GM18858 (cell line): ENCODE data around the gene PRKCH.

ENCODE experiments used
- ATAC-seq: cut with Tn5 transposase; IDR thresholded peaks from one replicate; pipeline ENCODE4 v1.9.1; 2021; ENCODE audit not compliant: unreplicated experiment

The PRKCH gene

DNA sequence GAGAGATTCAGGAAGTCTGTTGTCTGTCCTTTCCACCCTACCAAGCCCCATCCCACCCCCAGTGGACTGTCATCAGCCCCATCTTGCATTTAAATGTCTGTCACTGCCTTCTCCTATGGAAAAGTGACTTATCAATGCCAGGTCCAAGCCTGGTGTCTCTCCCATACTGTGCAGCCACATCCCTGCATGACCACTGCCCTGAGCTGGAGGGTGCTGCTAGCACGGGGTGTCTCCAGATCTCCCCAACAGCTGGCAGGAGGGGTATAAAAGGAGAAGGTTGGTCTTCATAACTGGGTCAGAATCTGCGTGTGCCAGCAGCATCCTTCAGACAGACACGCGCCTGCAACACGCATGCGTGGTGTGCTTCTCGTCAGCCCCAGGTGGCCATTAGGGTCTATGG, 219.6 kb downstream of the PRKCH start:
- ATAC-seq, result no peak

DNA sequence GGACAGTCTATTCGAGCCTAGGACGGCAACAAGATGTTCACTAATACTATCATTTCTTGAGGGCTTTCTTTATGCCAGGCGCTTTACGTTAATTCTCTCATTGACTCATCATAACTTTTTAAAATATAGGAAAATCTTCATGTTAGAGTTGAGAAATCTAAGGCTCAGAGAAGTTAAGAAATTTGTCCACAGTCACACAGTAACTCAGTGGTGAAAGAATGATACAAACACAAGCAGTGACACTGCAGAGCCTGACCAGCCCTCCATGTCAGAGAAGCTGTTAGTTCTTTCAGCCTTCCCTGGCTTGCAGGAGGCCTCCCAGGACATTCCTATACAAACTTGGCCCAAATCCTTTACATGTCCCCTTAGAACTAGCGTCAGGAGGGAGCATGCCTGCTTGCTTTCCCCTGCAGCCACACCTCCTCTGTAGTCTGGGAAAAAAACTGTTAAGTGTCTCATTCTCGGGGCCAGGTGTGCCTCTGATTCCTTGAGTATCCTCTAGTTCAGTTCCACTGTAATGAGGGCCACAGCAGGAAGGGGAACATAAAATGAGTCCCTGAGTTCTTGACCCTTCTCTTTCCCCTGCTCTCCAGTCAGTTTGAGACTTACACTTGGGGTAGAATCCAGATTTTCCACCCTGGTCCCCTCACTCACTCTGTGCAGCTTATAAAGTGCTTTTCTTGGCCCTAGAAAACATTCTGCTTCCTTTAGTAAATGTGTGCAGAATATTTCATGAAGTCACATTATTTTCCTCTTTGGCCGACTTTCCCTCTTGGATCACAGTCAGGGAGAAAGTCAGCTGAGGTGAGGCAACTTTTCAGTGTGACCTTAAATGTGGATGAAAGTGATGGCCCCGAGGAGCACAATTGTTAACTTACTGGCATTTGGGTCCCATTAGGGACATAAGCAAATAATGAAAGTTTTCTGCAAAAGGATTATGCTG, 221.7 kb downstream of the PRKCH start:
- ATAC-seq, result no peak

DNA sequence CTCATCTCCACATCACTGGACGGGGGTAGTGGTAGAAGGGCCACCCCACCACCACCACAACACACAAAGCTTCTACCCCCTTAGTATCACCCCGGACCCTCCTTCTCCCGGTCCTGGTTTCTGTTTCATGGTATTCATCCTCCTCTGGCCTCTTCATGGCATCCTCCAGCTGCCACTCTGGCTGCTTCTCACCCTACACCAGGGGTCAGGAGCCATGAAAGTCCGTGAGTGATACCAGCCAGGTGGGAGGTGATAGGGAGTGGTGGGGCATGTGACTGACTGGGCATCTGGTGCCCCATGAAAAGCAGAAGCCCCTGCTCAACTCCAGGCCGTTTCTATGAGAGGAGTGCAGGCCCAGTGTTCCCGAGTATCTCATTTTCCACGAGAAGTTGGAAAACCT, 222.6 kb downstream of the PRKCH start:
- ATAC-seq, result no peak

DNA sequence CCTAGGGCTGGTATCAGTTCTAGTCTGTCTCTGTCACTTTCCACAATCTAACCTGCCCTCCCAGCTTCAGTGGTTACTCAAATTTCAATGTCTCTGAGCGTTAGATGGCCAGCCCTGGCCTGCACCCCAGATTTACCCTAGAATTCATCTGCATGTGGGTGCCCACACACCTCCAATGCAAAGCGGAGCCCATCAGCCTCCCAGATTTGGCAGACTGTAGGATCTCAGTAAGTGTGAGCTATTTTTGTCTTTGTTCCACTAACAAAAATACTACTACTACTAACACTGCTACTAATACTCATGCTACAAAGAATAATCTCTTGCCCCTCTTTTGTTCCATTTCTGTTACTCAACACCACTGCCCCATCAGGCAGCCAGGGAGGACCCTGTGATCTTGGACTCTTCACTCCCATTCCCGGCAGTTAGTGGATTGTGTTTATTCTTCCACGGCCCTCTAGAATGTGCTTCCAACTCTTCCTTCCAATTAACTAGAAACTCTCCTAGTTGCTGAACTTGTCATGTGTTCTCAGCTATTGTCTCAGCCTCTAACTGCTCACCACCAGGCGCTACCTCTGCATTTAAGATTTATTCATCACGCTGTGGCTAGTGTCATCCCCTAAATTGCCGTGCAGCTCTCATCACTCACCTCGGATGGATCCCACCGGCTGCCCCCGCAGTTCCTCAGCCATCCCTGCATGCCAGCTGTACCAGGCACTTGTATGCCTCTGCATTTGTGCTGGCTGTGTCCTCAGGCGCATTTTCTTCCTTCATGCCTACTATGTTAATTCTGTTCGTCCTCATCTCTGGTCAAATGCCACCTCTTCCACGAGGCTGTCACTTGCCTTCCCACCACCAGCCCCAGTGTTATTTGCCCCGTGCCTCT, 223.3 kb downstream of the PRKCH start:
- ATAC-seq, result no peak

DNA sequence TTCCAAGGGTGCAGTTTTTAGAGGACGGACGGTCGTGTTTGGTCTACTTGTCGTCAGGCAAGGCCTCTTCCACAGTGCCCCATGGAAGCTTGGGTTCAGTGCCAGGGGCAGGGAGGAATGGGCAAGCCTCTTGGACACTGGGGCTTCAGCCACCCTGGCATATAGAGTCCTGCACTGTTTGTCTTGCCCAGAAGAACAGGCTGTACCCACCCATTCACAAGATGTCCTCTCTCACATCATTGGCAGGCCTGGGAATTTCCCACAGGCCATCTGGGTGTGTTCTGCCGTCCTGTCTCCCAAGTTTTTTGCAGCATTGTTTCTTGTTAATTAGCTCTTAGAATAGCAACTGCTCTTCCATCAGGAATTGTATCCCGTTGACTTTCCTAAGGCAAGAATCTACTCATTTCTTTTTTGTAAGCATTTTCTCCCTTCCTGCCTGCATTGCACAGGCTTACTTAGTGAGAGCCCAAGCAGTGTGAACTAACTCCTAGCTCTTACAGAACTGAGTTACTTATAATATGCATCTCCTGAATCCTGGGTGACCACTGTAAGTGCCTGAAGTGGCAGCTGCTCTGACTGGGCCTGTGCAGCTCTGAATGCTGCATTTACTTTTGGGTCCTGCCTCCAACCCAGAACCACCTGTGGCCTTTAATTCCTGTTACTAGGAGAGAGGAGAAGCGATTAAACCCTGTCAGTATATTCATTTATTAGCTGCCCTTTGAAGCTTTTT, 224.5 kb downstream of the PRKCH start:
- no peak for ATAC-seq

DNA sequence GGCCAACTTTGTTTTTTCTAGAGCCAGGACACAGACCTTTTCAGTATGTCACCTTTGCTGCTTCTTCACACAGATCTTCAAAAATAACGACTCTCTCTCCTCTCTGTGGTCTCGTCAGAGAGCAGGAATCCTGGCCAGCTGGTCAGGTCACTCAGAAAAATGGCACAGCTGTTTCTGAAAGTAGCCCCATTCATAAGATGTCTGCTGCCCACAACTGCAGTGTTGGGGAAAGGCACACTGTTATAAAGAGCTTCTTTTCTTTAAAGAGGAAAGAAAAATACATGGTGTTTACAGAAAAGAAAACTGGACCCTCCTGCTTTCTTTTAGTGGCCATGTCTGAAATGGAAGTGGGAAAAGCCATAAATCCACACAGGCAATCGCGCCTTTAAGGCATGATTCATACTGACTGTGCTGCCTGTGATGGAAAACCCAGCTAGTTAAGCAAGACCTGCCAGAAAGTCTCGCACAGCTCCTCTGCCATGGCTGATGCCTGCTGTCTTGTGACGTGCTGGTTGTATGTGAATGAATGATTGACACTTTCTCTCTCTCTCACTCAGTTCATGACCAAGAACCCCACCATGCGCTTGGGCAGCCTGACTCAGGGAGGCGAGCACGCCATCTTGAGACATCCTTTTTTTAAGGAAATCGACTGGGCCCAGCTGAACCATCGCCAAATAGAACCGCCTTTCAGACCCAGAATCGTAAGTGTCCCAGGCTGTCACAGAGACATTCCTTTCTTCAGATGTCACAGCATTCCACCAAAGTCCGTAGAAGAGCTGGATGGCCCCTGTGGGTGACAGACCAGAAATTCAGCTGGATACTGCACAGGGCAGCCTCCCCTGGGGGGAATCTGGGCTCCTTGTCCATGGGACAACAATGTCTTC, 226.0 kb downstream of the PRKCH start:
- no peak for ATAC-seq

DNA sequence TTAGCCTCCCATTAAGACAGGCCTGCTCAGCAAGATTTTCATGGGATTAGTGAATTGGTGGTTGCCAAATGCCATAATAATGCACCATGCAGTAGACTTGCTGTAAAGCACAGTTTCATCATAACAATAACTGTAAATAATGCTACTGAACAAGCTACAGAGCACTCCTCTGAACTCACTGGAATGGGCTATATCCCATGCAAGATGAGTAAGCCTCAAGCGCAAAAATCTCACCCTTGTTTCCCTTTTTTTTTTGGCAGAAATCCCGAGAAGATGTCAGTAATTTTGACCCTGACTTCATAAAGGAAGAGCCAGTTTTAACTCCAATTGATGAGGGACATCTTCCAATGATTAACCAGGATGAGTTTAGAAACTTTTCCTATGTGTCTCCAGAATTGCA, 228.0 kb downstream of the PRKCH start:
- ATAC-seq, result no peak

DNA sequence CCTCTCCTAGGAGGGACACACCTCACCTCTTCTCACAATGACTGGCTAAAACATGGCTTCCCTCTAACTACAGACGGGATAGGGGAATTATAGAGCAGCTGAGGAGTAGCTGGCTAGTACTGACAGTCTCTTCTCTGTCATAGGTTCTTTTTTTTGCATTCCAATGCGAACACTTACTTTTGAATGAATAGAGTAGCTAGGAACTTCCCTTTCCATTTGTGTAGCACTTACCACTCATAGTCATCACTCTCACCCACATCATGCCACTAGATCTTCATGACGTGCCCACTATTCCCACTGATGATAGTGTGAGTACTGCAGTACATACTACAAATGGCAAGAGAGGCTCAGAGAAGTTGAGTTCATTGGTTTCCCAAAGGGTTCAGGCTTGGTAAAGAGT, 230.0 kb downstream of the PRKCH start:
- ATAC-seq, result no peak

DNA sequence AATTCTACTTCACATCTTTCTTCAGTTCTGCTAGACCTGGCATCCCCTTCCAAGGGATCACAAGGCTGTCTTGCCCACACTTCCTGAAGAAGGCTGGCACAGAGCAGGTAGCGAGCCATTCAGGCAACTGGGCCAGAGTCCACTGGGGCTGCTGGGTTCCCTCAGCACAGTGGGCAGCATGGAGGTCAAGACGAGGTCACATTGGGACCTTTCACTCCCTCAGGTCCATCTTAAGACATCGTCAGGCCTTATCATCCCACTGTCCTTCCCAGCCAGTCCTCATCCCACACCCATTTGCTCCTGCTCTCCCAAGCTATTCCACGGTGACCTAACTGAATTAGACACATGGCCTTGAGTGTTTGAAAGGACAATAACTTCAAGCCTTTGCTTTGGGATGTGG, 230.9 kb downstream of the PRKCH start:
- ATAC-seq, result no peak

DNA sequence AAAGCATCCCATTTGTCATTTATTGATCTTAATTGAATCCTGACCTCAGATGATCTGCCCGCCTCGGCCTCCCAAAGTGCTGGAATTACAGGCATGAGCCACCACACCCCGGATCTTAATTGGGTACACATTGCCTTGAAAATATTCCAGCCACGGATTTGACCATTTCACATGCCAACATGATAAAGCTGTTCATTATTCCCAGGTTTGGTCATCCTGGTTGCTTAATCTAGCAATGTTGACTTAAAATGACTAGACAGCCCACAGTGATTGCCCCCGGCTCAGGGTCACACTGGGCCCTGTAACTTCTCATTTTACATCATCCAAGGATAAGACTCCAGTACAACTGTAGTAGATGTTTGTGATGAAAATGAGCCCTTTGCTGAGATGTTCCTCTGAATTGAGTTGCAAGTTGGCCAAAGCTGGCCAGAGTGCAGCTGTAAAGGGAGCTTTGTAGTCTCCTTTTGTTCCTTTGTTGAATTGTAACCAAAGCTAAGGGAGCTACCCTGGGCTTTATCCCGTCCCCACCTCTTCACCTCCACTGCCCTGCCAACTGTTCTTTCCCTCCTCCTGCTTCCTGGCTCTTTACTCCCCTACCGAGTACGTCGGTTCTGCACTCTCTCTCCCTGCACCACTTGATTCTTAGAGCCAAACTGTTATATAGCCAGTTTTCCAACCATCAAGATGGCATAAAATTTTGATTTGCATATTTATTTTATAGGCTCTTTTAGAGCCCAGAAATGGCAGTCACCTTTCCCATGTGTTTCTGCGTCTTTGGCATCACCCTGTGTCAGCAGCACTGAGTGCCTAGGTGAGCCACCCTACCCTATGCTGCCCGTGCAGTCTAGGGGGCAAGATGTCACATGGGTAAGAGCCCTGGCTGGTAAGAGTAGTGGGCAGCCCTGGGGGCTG, 232.6 kb downstream of the PRKCH start:
- ATAC-seq, result no peak

DNA sequence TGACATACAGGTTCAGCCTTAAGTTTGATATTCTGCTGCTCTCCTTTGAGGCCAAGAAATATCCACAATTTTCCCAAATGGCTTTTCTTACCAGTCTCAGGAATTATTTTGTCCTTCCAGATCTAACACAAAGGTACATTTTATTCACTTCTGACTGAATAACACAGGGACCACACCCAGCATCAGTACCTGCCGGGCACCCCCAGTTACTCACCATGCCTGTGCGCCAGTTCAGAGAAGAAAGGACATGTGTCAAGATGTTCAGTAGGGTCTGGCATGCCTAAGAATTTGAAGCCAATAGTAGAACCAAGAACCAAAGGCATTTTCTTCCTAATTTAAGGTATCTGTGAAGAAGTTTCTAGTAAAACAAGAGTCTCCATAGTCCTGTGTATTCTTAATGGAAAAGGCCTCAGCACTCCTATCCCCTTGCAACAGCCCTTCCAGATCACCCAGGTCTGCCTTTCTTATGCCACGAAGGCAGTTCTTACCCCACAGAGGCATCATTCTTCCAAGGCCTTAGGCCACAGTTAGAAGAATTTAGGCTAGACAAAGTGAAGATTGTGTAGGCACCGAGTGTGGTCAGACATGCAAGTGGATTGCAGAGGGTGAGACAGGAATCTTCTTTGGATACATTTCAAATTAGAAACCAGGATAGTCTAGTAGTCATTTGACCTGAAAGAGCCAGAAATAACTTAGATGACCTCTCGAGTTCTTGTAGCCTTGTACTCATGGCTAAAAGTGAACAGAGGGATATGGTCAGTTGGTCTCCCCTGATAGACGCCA, 233.9 kb downstream of the PRKCH start:
- ATAC-seq, result no peak

DNA sequence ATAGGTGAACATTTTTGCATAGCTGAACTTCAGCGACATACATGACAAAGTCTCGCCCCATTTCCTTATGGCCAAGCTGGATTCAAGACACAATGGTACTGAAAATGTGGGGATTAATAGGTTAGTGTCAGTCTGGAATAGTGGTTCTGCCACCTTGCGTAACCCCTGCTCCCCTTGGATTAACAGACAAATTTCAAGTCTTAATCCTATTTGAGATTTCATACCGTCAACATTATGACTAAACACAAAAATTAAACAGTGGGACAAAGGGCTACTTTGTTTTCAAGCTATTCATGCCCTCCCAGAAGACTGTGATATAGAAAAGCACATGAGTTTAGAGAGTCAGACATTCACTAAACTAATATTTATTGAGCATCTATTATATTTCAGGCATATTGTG, 235.1 kb downstream of the PRKCH start:
- no peak for ATAC-seq

DNA sequence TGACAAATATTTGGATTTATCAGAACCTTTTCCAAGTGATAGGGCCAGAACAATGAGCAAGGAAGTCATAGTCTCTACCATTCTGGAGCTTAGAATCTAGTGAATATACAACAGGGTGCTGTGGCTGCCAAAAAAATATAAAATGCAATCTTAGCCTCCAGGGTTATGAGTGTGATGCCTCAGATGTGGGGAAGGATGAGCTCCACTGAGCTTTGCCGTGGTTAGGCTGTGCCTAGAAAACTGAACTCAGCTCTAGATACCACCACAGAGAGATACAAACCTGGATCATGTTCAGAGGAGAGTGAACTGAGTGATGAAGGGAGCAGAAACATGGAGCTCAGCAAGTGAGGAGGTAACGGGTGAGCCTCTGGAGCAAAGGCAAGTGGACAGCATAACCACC, 235.9 kb downstream of the PRKCH start:
- ATAC-seq, result no peak

DNA sequence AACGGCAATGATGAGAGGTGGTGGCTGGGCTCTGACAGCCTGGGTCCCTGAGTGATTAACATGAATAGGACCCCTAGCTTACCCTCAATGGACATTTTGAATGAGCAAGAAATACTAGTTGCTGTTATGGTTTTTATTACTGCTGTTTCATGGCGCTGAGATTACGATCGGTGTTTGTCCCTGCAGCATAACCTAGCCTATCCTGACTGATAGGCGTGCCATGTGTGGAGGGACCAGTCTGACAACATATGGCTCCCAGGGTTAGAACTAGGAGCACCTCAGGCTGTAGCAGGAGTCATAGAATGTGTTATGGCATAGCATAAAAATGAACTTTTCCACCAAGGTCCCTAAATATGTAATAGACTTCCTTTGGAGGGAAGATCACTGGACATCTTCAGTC, 236.5 kb downstream of the PRKCH start:
- no peak for ATAC-seq

DNA sequence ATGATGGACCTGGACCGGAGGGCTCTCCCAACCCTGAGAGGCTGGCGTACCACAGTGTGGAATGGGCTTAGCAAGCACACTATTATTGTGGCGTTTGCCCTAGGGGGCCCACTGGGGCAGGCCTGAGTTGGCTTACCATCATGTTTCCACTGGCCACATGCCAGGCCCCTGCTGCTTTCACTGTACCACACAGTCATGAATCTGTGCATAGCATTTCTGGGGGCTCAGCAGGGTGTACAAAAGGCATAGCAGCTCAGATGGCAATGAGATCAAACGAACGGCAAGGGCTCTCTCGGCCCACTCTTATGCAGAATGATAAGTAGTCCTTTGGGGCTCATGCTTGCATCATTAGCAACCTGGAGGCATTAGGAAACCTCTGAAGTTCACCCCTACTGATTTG, 236.9 kb downstream of the PRKCH start:
- no peak for ATAC-seq

DNA sequence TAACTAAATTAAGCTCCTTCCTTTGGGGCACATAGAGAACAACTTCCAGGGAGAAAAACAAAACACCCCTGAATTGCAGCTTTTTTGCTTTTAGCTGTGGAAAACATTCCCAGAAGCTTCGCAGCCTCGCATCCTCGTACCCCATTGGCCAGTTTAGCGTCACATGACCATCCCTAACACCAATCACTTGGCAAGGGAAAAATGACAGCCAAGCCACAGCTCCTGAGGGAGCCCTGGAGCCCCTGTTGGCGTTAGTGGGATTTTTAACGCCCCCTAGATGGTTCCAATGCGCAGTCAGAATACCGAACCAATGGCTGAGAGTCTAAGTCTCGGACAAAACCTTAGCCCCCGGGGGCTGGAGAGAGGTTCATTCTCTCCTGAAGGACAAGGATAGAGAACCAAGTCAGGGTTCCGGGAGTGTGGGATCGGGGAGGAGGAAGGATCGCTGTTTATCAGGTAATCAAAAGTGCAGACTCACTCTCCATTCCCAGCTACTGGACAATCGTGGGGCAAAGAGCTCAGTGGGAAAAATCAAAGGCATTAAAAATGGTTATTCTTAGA, 238.3 kb downstream of the PRKCH start:
- ATAC-seq, result no peak

DNA sequence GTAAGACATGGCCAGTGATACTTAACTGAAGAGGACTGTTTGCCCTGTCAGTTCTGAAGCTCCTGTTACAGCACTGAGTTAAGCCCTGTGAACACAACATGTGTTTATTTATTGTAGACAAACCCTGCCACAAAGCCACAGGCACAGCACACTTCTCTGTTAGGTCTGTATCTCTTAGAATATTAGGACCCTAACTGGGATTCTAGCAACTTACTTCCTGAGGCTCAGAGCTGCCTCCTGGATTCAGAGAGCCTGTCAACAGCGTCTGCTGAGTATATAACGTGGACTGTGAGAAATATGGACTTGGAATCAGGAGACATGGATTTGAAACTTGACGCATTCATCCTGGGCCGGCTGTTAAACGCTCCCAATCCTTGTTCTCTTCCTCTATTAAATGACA, 238.9 kb downstream of the PRKCH start:
- ATAC-seq, result no peak

DNA sequence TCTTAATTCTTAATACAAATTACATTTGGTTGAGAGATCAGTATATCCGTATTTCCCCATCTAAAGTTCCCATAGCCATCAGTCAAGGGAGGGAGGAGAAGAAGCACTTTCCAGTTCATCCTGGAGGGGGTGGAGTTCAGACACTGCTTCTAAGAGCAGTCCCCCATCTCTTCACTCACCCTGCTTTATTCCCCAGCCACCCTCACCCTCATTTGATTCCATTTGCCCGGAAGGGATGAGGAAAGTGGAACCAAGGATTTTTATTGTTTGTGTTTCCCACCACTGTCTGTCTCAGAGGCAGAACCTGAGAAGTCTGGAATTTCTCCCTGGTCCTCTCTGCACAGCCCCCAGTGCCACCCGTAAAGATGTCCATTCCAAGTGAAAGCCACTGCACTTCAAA, 239.7 kb downstream of the PRKCH start:
- no peak for ATAC-seq
